GM06990 (cell line): ENCODE measurements around the gene TARBP2.

Source experiments
- DNase-seq: peaks from one replicate; pipeline ENCODE4 v3.0.0-alpha.2; 2011; ENCODE audit not compliant: insufficient read length; ENCODE audit errors: extremely low read depth
- H3K27me3 ChIP-seq: replicated peaks from 2 replicates; pipeline ENCODE4 v1.6.0; 2011; ENCODE audit warnings: low read length; ENCODE audit not compliant: control insufficient read depth, insufficient read depth
- H3K36me3 ChIP-seq: 2 replicates; pipeline ENCODE4 v1.5.1; 2011; ENCODE audit warnings: low read length; ENCODE audit not compliant: control insufficient read depth, insufficient read depth
- H3K4me3 ChIP-seq: replicated peaks from 2 replicates; pipeline ENCODE4 v1.5.1; 2011; ENCODE audit warnings: low read depth, mild to moderate bottlenecking, control low read depth, low read length
- CTCF ChIP-seq: IDR thresholded peaks from 2 replicates; pipeline ENCODE4 v1.5.1; 2011; ENCODE audit warnings: low read length, control low read depth, mild to moderate bottlenecking, inconsistent platforms; ENCODE audit not compliant: insufficient read depth, poor library complexity, severe bottlenecking

Gene TARBP2

DNA sequence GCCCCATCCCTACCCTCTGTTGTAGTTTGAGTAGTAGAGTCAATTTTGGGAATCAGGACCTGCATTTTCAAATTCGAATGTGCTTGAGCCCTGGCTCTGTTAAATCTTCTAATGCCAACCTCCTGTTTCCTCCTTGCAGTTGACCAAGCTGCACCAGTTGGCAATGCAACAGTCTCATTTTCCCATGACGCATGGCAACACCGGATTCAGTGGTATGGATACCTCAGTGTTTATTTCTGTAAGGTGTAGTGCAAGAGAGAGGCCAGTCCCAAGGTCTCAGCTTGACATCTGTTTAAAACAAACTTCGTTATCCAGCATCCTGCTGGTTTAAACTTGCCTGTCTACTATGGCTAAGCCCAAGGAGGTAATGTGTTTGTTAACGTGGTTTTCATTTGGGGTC is 34.0 kb upstream of the TARBP2 start:
- Histone ChIP-seq H3K4me3 (no peak overlapping the region), H3K36me3 (peaks cover 59% of the 10 kb centered on the region), H3K27me3 (no peaks in the 10 kb centered on the region)
- no peak for TF ChIP-seq CTCF
- no peak for DNase-seq

GRCh38 chr12:53467880-53468279 is 33.2 kb upstream of the TARBP2 start:
- Histone ChIP-seq H3K4me3 (no peak overlapping the region), H3K27me3 (no peaks in the 10 kb centered on the region), H3K36me3 (peaks cover 56% of the 10 kb centered on the region)
- no peak for TF ChIP-seq CTCF
- no peak for DNase-seq

DNA sequence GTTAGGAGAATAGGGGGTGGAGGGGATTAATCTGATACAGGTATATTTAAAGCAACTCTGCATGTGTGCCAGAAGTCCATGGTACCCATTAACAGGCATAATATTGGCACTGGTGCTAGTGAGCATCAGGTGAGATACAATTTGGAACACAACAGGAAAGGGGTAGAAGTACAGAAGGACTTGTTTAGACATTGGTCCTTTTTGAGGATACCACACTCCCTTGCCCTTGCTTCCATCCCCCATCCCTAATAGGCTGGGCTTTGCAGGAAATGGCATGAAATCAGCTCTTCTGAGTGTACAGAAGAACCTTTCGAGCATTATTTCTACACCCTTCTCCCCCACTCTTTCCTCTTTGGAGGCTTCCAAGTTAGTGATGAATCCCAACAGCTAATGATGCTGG is 32.8 kb upstream of the TARBP2 start:
- DNase-seq: no peak
- no peak for TF ChIP-seq CTCF
- Histone ChIP-seq H3K4me3 (no peak overlapping the region), H3K27me3 (no peaks in the 10 kb centered on the region), H3K36me3 (peaks cover 53% of the 10 kb centered on the region)

GRCh38 chr12:53472056-53472582 is 29.0 kb upstream of the TARBP2 start:
- Histone ChIP-seq H3K4me3 (no peak overlapping the region), H3K27me3 (no peaks in the 10 kb centered on the region), H3K36me3 (peaks cover 41% of the 10 kb centered on the region)
- no peak for TF ChIP-seq CTCF
- no peak for DNase-seq

- Histone ChIP-seq H3K4me3 (no peak overlapping the region), H3K27me3 (no peaks in the 10 kb centered on the region), H3K36me3 (peaks cover 37% of the 10 kb centered on the region)
- DNase-seq: no peak
- TF ChIP-seq CTCF: no peak
Measured at GRCh38 chr12:53474077-53474476, 27.0 kb upstream of the TARBP2 start.

- TF ChIP-seq CTCF: no peak
- no peak for DNase-seq
- Histone ChIP-seq H3K4me3 (no peak overlapping the region), H3K36me3 (peaks cover 36% of the 10 kb centered on the region), H3K27me3 (no peaks in the 10 kb centered on the region)
Measured at GRCh38 chr12:53474819-53475218, 26.3 kb upstream of the TARBP2 start.
